GM12878 (cell line): ENCODE measurements around the gene ZNF672. TPM values are rescaled to one million over a fixed set of nuclear protein-coding genes. Genes with fewer than 3 reads are reported as not detected.
A peak's percentile ranks its signal among the peaks of the same experiment; 100 is the strongest.

Experiments used
- BACH1 ChIP-seq: fragments of 450-650 bp; IDR thresholded peaks from 2 replicates; pipeline ENCODE4 v1.6.1; 2017; ENCODE audit warnings: mild to moderate bottlenecking, borderline replicate concordance
- BHLHE40 ChIP-seq, 2 experiments: fragments of 450-650 bp in 1 of 2; IDR thresholded peaks; 2 replicates each; pipeline ENCODE4 v1.6.1; 2011 to 2017; ENCODE audit warnings: low read depth in 2 of 2, borderline replicate concordance in 1 of 2, improper control_type of control experiment in 1 of 2, low read length in 1 of 2, mild to moderate bottlenecking in 1 of 2
- CBX3 ChIP-seq: fragments of 200-600 bp; sonication (generic); IDR thresholded peaks from 2 replicates; pipeline ENCODE4 v1.6.1; 2016; ENCODE audit warnings: low read depth, borderline replicate concordance
- CUX1 ChIP-seq: IDR thresholded peaks from 2 replicates; pipeline ENCODE4 v1.6.1; 2012; ENCODE audit warnings: improper control_type of control experiment, low read depth, low read length; ENCODE audit not compliant: insufficient replicate concordance
- FOS ChIP-seq: IDR thresholded peaks from 3 replicates; pipeline ENCODE4 v1.6.1; 2011; ENCODE audit warnings: borderline replicate concordance; ENCODE audit not compliant: insufficient read length; ENCODE audit errors: extremely low read depth
- IRF4 ChIP-seq: IDR thresholded peaks from 2 replicates; pipeline ENCODE4 v1.6.1; 2011; ENCODE audit warnings: low read depth, low read length
- KAT2A ChIP-seq: conservative IDR thresholded peaks from 2 replicates; pipeline ENCODE4 v1.6.1; 2011; ENCODE audit warnings: low read depth, low read length; ENCODE audit not compliant: control insufficient read depth
- MEF2A ChIP-seq: IDR thresholded peaks from 2 replicates; pipeline ENCODE4 v1.6.1; 2011; ENCODE audit warnings: low read depth, mild to moderate bottlenecking, low read length, moderate library complexity; ENCODE audit not compliant: insufficient read depth
- MTA2 ChIP-seq: fragments of 450-650 bp; IDR thresholded peaks from 2 replicates; pipeline ENCODE4 v1.6.1; 2016; ENCODE audit warnings: low read depth, mild to moderate bottlenecking, moderate library complexity
- NR2C1 ChIP-seq: fragments of 450-650 bp; IDR thresholded peaks from 2 replicates; pipeline ENCODE4 v1.6.1; 2017; ENCODE audit warnings: antibody characterized with exemption, mild to moderate bottlenecking, moderate library complexity
- PBX3 ChIP-seq: IDR thresholded peaks from 2 replicates; pipeline ENCODE4 v1.6.1; 2011; ENCODE audit warnings: mild to moderate bottlenecking, low read depth, low read length, moderate library complexity; ENCODE audit not compliant: insufficient replicate concordance
- POLR2AphosphoS2 ChIP-seq: IDR thresholded peaks from 2 replicates; pipeline ENCODE4 v1.6.1; 2011; ENCODE audit warnings: low read depth, mild to moderate bottlenecking, low read length, improper control_type of control experiment, moderate library complexity
- RELB ChIP-seq: fragments of 450-650 bp; IDR thresholded peaks from 2 replicates; pipeline ENCODE4 v1.6.1; 2017; ENCODE audit warnings: low read depth, mild to moderate bottlenecking, moderate library complexity
- RUNX3 ChIP-seq: IDR thresholded peaks from 2 replicates; pipeline ENCODE4 v1.6.1; 2012; ENCODE audit warnings: low read length, inconsistent platforms
- SMAD1 ChIP-seq: fragments of 450-650 bp; IDR thresholded peaks from 2 replicates; pipeline ENCODE4 v1.6.1; 2018; ENCODE audit warnings: mild to moderate bottlenecking, low read depth; ENCODE audit not compliant: partially characterized antibody
- SREBF1 ChIP-seq: IDR thresholded peaks from 2 replicates; pipeline ENCODE4 v1.6.1; 2012; ENCODE audit warnings: mild to moderate bottlenecking, low read length
- TARDBP ChIP-seq: IDR thresholded peaks from 2 replicates; pipeline ENCODE4 v1.6.1; 2016; ENCODE audit warnings: borderline replicate concordance
- TBL1XR1 ChIP-seq: IDR thresholded peaks from 2 replicates; pipeline ENCODE4 v1.6.1; 2012; ENCODE audit warnings: low read depth, low read length, improper control_type of control experiment
- TCF12 ChIP-seq: IDR thresholded peaks from 2 replicates; pipeline ENCODE4 v1.6.1; 2011; ENCODE audit warnings: low read depth, mild to moderate bottlenecking, low read length
- WRNIP1 ChIP-seq: IDR thresholded peaks from 2 replicates; pipeline ENCODE4 v1.6.1; 2011; ENCODE audit warnings: low read depth, low read length, improper control_type of control experiment, borderline replicate concordance
- ZNF207 ChIP-seq: fragments of 450-650 bp; IDR thresholded peaks from 2 replicates; pipeline ENCODE4 v1.6.1; 2014; ENCODE audit warnings: antibody characterized with exemption, mild to moderate bottlenecking, borderline replicate concordance
- polyA plus RNA-seq, 11 experiments: library from polyadenylated mRNA; depleted of rRNA in 4 of 11; unstranded in 6 of 11; stranded (reverse) in 5 of 11; fragments of >200 nt; fragmentation: Nextera tagmentation in 4 of 11; fragmentation: Illumina TruSeq in 1 of 11; extraction: Ambion mirVana in 4 of 11; extraction: Trizol in 1 of 11; gene quantifications; 1 replicate in 1 of 11; 2 replicates in 10 of 11; pipeline versions ENCODE4 v1.2.1 to v1.2.3, GENCODE V29; 2011 to 2016; ENCODE audit warnings: inconsistent platforms in 2 of 11, missing spikeins in 2 of 11, low read depth in 1 of 11
- total RNA-seq, 4 experiments: library from RNA; depleted of rRNA in 3 of 4; stranded (reverse); fragments of >200 nt in 3 of 4; fragmentation: Illumina TruSeq in 1 of 4; extraction: Trizol in 1 of 4; gene quantifications; 2 replicates each; pipeline versions ENCODE4 v1.2.1 to v1.2.3, GENCODE V29; 2013 to 2021

ZNF672 gene
- total and polyA plus RNA-seq, 10 of the 15 experiments (the other 5 are each of a cell fraction or from before 2014, with no cell fraction given), result 2.9 to 51.3 (median 39.8) TPM

GRCh38 chr1:248873409-248873992 is 35.5 kb downstream of the ZNF672 start (continued):
- TF ChIP-seq PBX3, result no peak
- no peak for TF ChIP-seq POLR2AphosphoS2
- peak; percentile 77 for TF ChIP-seq BACH1
- peak; percentile 75; the same call in 1 of the 2 replicates for TF ChIP-seq MEF2A
- TF ChIP-seq NR2C1, result no peak
- peak; percentile 95 for TF ChIP-seq TBL1XR1
- no peak for TF ChIP-seq CUX1
- no peak for TF ChIP-seq CBX3
- TF ChIP-seq MTA2, result no peak
- peak; percentile 28 to 52; a peak in 2 of 4 replicates for TF ChIP-seq BHLHE40 (IDR thresholded peaks at IDR 0.05; ENCODE audit: borderline replicate concordance in 1 of 2, low read depth in 2 of 2, low read length in 1 of 2)
- TF ChIP-seq KAT2A, result no peak
- TF ChIP-seq SMAD1, result no peak
- peak; percentile 4 for TF ChIP-seq FOS
- TF ChIP-seq IRF4, result peak; percentile 73; the same call in 1 of the 2 replicates
- TF ChIP-seq ZNF207, result no peak
- TF ChIP-seq SREBF1, result no peak
- TF ChIP-seq RUNX3, result no peak
- TF ChIP-seq RELB, result no peak
- TF ChIP-seq TARDBP, result peak; percentile 99
- no peak for TF ChIP-seq WRNIP1
- peak; percentile 58; the same call in 1 of the 2 replicates for TF ChIP-seq TCF12
